Measurements from ENCODE around the gene CSNK1G1.

Gene CSNK1G1

DNA sequence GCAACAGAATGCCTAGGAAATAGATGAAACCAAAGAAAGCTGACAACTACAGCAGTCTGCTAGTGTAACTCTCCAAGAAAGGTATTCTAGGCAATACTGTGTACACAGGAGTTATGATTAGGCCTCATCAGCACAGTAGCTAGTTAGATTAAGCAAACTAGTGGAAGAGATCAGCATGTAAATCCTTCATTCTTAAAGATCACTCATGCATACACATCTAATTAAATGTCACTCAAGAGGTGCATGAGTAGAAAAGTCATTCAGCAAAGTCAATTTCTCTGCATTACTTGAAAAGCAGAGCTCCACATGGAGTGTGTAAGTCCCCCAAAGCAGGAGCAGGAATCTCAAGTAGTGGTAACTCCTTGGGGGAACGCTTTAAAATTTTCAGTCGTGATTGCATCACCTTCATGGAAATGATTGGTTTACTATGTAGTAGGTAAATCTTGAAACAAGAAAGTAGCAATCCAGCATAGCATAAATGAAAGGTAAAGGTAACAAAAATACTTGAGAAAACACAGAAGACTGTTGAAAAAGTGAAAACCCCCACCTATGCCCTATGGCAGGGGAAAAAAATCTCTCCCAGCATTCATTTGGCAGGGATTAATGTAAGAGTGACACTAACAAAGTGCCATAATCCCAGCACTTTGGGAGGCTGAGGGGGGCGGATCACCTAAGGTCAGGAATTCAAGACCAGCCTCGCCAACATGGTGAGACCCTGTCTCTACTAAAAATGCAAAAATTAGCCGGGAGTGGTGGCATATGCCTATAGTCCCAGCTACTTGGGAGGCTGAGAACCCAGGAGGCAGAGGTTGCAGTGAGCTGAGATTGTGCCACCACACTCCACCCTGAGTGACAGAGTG is 163.8 kb downstream of the CSNK1G1 start:
- DNase-seq (ENCODE audit: low spot score): no peak

DNA sequence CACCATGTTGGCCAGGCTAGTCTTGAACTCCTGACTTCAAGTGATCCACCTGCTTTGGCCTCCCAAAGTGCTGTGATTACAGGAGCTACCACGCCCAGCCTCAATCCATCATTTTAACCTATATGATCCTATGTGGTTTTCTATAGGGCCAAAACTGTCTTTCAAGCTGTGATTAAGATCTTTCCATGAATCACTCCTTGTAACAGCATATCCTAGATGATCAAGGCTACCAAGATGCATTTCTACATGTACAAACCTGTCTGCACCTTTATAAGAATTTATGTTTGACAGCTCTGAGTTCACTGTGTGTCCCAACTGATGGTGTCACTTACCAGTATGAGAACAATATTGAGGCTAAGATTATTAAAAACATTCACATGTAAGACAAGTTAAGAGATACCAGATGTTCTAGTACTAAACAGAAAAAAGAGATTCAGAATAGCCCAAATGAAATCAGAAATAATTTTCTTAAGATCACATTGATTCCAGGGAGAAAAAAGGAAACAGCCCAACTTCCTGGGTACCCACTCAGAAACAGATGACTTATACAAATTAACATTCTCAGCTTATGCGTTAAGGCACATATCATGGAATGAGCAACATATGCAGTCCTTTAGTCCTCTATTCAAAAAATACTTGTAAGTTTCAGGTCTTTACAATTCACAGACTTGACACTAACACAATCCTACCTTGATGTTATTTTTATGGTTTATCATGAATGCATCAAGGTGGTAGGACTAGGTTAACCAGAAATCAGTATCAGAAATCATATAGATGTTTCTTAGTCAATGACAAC is 168.4 kb downstream of the CSNK1G1 start:
- no peak for DNase-seq (ENCODE audit: low spot score)

DNA sequence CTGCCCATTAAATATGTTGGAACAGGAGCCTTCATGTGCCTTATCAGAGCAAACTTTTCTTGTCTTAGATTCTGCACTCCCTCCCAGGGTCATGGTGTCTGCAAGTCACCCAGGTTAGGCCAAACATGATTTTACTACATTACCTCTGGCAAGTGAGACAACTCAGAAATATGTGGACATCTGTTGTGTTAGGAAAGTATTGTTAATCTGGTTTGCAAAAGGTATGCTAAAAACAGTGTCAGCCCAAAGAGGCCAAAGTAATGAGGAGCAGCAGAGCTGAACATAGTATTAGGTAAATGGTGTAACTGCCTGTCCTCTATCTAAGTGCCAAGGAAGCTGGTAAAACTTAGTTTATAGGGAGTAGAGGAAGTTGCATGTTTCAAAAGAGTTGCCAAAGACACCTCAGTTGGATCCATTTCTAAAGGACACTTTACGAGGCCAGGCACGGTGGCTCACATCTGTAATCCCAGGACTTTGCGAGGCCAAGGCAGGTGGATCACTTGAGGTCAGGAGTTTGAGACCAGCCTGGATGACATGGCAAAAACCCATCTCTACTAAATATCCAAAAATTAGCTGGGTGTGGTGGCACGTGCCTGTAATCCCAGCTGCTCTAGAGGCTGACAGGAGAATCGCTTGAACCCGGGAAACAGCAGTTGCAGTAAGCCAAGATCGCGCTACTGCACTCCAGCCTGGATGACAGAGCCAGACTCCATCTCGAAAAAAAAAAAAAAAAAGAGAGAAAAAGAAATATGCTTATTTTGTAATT is 170.6 kb downstream of the CSNK1G1 start:
- DNase-seq (ENCODE audit: low spot score): no peak

DNA sequence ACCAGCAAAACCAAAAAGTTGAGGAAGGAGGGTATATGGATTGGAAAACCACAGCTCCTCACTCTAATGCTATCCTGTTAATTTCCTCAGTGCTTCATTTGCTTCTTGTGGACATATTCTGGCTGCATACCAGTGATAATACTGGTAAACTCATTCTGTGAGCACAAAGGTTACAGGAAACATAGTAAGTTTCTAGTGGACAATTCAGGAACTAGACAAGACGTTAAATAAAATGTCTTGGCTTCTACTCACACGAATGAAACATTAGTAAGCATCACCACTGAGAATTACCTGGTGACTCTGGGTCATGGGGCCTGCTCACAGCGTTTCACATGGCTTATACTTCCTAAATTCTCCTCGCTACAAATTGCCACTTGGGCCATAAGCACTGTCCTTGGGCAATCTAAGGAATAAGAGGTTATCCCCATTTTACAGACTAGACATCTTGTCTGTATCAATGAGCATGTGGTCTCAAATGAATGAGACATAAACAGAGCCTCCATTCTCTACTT is 173.1 kb downstream of the CSNK1G1 start:
- no peak for DNase-seq (ENCODE audit: low spot score)

DNA sequence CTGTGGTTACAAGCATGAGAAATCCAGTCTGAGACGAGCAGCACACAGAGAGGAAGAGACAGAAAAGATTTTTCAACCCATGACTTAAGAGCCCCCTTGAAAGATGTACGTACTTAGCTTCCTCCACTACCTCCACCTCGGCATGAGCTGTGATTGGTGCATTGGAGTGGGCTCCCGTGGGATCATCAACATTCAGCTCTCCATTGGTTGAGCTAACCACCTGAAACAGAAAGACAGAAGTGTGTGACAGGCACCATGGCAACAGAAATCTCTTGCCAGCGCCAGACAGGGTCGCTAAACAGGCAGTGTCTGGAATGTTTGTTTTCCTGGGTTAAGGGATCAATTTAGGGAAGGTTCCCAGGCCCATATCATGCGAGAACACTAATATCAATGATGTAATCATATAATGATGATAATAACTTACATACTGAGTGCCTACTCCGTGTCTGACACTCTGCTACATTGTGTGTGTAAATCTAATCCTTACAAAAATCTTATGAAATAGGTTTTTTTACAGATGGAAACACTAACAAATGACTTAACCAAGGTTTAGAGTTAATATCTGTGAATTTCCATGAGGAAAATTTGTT is 175.6 kb downstream of the CSNK1G1 start:
- no peak for DNase-seq (ENCODE audit: low spot score)

DNA sequence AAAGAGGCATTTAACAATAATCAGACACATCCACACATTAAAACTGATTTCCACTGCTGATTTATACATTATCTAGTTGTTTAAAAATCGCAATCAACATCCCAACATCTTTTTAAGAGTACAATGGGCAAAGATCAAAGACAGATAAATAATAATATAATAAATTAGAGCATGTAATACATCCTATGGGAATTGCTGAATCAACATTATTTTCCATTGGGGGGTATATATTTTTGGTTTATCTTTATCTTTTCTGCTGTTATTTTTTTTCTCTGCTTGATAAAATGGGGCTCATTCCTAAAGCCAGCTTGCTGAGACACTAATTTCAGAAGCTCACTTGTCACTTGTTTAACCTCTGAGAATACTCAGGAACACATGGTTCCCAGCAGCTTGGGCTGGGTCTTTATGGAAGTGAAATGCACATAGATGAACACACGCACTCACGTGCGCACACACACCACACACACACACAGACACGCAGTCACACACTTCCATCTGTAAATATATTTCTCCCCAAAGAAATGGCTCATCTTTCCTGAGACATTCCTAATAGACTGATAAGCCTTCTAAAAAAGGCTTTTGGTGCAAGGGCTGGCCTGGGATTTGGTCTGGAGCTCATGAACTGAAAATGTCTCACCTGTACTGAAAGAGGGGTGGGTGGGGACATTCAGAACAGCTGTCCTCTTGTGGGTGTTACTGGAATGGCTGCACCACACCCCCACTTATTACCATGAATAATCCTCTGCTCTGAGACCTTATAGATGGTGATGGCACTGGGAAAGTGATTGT is 189.7 kb downstream of the CSNK1G1 start:
- DNase-seq (ENCODE audit: low spot score): no peak

DNA sequence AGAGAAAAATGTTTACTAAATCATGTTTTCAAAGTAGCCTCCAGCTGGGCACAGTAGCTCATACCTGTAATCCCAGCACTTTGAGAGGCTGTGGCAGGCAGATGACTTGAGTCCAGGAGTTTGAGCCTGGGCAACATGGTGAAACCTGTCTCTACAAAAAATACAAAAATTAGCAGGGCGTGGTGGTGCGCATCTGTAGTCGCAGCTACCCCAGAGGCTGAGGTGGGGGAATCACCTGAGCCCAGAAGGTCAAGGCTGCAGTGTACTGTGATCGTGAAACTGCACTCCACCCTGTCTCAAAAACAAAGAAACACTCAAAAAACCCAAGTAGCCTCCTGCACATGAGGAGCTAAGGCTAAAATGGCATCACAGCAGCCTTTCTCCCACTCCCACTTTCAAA is 191.5 kb downstream of the CSNK1G1 start:
- no peak for DNase-seq (ENCODE audit: low spot score)

DNA sequence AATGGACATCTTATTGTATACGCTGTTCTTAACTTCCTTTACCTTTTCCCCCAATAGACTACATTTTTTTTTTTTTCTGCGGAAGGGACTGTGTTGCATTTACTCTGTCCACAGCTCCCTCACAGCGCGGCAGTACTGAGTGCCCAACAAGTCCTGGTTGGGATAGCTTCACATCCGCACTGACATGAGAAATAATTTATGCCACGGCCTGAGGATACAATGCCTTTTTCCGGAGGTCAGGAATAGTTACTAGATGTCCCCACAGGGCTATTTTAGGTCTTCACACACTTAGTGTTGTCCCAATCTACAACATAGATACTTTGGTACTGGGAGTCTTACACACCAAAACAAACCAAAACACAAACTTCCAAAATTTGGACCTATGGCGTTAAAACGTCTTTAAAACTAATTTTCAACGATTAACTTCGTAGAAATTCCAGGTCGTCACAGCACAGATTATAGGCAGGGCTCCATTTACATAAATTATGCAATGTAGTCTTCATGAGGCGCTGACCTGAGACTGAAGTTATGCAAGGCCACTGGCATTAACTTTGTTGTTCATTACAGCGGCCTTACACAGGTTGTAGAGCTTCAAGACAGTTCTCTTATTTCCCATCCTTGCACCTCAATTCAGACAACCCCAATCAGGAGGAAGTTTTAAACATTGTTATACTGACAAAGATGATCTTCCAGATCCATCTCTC is 192.2 kb downstream of the CSNK1G1 start:
- DNase-seq (ENCODE audit: low spot score): no peak

DNA sequence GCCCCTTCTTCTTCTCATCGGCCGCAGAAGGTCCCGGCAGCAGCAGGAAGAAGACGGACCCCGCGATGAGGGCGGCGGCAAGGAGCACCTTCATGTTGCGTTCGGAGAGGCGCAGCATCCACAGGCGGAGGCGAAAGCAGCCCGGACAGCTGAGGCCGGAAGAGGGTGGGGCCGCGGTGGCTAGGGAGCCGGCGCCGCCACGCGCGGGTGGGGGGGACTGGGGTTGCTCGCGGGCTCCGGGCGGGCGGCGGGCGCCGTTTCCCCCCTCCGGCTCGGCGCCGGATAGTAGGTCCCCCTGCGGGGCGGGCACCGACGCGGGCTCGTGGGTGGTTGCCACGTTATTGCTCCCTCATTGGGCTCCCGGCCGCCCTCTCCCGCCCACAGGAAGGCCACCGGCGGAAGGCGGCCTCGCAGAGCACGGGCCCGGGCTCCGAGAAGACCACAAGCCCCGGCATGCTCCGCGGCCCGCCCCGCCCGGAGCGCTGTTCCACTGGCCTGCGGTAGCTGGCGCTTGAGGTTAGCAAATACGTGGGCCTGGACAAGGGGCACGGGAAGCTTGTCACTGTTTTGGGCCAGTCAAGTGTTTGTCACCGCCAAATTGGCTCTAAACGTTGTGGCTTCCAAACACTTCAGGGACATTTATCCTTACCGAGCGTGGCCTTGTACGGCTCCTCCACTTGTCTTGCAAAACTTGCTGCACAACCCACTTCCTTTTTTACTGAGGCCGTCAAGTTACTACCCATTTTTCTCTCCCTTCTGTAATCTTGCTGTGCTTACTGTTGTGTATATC is 192.9 kb downstream of the CSNK1G1 start, which contains the start of gene PPIB:
Gene PPIB, minus strand, starts transcription at position 154 of the 790 bp plus-strand sequence. Its CDS starts 36 bp downstream, at position 118.
- DNase-seq (ENCODE audit: low spot score): peak; percentile 89

DNA sequence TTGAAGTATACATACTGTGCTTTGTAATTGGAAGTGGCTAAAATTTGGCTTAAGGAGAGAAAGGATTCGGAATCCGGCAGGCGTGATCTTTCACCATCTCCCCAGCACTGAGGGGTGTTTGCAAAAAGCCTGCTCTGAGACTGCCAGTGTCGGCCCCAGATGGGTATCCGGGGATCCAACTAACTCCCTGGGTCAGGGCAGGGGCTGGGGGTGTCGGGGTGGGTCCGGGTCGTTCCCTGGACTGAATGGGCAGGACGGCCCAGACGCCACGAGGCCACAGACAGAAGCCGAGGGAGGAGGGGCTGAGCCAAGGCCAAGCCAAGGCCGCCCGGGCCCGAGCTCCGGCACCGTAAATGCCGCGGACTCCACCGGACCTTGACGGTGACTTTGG is 193.5 kb downstream of the CSNK1G1 start:
- no peak for DNase-seq (ENCODE audit: low spot score)

DNA sequence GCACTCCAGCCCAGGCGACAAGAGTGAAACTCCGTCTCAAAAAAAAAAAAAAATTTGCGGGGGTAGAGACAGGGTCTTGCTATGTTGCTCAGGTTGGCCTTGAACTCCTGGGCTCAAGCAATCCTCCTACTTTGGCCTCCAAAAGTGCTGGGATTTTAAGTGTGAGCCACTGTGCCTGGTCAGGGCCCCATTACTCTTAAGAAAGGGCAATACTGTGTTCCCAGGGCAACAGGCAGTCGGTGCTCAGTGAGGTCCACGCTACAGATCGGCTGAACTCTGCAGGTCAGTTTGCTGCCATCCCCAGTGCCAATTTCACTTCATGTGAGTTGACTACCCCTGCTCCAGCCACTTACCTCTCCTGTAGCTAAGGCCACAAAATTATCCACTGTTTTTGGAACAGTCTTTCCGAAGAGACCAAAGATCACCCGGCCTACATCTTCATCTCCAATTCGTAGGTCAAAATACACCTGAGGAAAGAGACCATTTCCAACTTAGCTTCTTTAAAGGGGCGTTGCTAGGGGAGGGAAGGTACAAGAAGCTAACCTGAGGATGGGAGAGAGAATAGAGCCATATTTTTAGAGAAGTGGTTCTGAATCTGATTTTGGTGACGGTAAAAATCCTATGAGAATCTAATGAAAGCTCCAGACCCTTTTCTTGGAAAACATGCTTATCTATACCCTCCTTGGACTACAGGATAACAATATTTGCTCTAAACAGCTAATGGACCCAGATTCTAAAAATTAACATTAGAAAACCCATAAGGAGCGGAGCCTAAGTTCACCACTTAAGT is 194.1 kb downstream of the CSNK1G1 start:
- no peak for DNase-seq (ENCODE audit: low spot score)

DNA sequence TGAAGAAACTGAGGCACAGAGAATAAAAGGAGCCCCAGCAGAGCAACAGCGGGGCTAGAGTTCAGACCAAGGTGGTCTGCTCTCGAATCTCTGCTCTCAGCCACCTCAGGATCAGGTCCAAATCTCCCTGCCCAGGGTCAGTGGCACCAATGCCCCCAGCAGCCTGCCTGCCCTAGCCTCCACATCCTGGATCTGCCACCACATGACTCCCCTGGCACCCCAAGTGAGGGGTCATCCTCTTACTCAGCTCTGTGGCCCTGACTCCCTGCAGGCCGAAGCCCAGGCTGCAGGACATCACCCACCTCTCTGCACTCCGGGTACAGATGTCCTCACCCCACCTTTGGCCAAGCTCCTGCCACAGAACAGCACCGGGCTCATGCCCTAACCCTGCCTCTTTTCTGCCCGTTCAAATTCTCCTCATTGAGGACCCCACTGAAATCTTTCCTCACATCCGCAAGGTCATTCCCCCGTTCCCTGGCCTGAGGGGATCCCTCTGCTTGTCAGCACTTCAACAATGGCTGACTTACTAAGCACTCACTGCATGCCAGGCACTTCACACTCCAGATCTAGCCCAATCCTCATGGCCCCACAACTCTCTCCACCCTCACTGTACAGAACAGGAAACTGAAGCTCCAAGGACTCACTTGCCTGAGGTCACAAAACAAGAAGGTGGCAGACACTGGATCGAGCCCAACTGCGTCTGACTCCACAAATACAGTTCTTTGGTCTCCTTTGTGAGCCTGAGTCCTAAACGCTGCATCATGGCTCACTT is 197.4 kb downstream of the CSNK1G1 start:
- DNase-seq (ENCODE audit: low spot score): no peak

DNA sequence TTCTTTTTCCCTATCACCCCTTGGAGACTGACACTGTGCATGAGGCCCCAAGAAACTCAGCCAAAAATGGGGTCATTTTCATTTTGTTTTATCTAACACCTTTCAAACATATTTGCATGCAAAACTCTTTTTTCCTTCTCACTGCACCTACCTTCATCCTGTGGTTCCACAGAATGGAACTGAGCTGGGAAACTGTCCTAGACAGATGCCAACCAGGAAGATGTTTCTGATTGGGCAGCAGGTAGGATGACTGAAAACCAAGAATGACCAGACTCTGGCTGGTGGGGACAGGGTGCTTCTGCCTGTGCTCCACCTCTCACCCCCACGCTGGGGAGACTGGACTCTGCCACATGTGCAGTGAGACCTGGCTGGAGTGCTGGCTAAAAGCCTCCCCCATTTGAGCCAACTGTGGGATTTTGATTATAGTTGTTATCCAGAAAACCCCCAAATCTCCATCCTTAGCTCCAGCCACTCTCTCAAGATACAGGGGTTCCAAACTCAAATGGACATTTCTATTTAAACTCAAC is 198.3 kb downstream of the CSNK1G1 start:
- DNase-seq (ENCODE audit: low spot score): no peak

DNA sequence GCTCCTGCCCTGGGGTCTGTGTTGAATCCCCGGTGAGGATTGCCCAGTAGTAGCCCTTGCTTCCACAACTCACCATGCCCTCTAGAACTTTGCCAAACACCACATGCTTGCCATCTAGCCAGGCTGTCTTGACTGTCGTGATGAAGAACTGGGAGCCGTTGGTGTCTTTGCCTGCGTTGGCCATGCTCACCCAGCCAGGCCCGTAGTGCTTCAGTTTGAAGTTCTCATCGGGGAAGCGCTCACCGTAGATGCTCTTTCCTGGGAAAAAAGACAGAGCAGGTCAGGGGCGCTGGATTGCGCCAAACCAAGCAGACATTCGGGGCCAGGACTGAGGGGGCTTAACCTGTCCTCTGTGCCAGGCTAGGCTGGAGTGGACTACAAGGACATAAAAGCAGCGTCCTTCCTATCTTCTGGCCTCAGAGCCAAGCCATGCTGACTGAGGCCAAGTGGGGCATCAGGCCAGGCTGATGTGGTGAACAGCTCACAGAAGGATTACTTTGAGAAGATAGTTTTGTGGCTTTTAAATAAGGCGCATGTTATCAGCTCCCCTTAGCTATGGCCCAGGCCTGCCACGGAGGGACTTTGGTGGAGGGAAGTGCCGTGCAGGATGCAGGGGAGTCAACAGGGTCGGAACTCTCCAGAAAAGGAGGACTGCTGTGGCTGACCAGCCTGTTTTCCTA is 199.2 kb downstream of the CSNK1G1 start:
- DNase-seq (ENCODE audit: low spot score): no peak

DNA sequence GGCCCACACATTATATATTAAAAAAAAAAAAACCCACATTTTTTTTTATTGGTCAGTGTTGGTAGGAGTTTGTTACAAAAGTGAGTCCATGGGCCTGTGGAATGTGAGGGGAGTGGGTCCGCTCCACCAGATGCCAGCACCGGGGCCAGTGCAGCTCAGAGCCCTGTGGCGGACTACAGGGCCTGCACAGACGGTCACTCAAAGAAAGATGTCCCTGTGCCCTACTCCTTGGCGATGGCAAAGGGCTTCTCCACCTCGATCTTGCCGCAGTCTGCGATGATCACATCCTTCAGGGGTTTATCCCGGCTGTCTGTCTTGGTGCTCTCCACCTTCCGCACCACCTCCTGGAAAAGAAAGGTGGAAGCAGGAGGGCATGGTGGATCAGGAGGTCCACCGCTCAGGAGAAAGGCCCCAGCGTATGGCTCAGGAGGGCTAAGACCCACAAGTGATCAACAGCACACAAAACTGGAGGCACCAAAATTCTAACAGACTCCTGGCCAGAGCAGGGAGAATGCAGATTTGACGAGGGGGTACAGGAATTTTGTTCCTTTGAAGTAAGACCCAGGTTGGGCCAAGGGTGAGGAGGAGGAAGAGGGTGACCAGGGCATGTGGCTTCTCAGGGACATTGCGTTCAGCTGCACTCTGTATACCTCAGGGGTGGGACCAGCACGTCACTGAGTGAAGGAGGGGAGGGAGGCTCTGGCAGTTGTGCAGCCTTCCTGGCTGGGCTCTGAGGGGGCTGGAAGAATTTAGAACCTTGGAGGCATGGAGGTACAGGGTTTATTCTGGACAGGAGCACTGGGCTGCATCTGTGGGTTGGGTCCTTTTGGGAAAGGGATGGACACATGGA is 199.9 kb downstream of the CSNK1G1 start:
- DNase-seq (ENCODE audit: low spot score): no peak

All from COLO829 (cell line).